ENCODE results near the gene BCAP31. TPM values are rescaled to one million over a fixed set of nuclear protein-coding genes. Genes with fewer than 3 reads are reported as not detected.
A peak's percentile ranks its signal among the peaks of the same experiment; 100 is the strongest.
"Not testable (repeated sequence)": the region's sequence is repeated elsewhere in the genome, so short reads cannot be mapped to it uniquely, and the experiment has no call there.

BCAP31 gene
- polyA plus RNA-seq, 12 donors = 66.3 to 89.7 (median 73.6) TPM; not detected in 1

- DNase-seq = no peak
These were observed 39.6 kb downstream of the BCAP31 start for GRCh38 chrX:153684467-153685155.

GRCh38 chrX:153683486-153683885 lies 40.7 kb downstream of the BCAP31 start:
- not testable (repeated sequence) for DNase-seq

GRCh38 chrX:153681175-153681574 lies 43.0 kb downstream of the BCAP31 start:
- no peak for DNase-seq

GRCh38 chrX:153674219-153674851 lies 49.9 kb downstream of the BCAP31 start:
- no peak for DNase-seq

- DNase-seq = no peak
These were observed 50.6 kb downstream of the BCAP31 start, which contains the start of gene PNCK for GRCh38 chrX:153673428-153674218. Gene PNCK, minus strand, starts transcription at chrX:153673813. Its CDS starts 737 bp downstream, at chrX:153673076.

- DNase-seq = no peak
These were observed 51.4 kb downstream of the BCAP31 start for GRCh38 chrX:153672531-153673427.

- no peak for DNase-seq
These were observed 52.3 kb downstream of the BCAP31 start for GRCh38 chrX:153671589-153672530.

GRCh38 chrX:153670748-153671588 lies 53.2 kb downstream of the BCAP31 start:
- DNase-seq = no peak

GRCh38 chrX:153669901-153670731 lies 54.1 kb downstream of the BCAP31 start:
- no peak for DNase-seq

GRCh38 chrX:153669174-153669890 lies 54.9 kb downstream of the BCAP31 start:
- DNase-seq = no peak

GRCh38 chrX:153668423-153669173 lies 55.6 kb downstream of the BCAP31 start:
- DNase-seq = no peak

GRCh38 chrX:153667956-153668396 lies 56.2 kb downstream of the BCAP31 start:
- peak; percentile 83 for DNase-seq

- no peak for DNase-seq
These were observed 56.8 kb downstream of the BCAP31 start for GRCh38 chrX:153667281-153667955.

- no peak for DNase-seq
These were observed 58.4 kb downstream of the BCAP31 start for GRCh38 chrX:153665726-153666306.

GRCh38 chrX:153662266-153662665 lies 61.9 kb downstream of the BCAP31 start:
- no peak for DNase-seq

GRCh38 chrX:153659268-153659667 lies 64.9 kb downstream of the BCAP31 start:
- DNase-seq = no peak
